ENCODE data around the gene PRR30. TPM values are rescaled to one million over a fixed set of nuclear protein-coding genes. Genes with fewer than 3 reads are reported as not detected.

PRR30 gene
- total and polyA plus RNA-seq, 2 experiments from 2014 or later: not detected

DNA sequence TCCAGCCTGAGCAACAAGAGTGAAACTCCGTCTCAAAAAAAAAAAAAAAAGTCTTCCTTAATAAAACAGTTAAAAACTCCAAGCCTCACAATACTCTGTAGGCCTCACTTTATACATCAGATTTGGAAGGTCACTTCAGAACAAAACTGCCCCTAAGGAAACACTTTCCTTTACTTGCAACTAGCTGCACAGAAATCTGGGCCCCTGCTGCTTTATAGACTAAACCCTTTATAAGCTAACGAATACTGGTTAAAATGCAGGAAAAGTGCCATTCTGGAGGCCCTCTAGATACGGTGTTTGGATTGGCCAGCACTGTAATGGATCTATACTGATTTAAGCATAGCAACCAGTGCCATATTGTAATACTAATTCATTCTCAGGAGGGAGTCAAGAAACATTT lies 14.1 kb downstream of the PRR30 start:
- H3K27me3 ChIP-seq (ENCODE audit: insufficient read depth): peaks cover 40% of the 10 kb centered on the region
- no peak overlapping the region for H3K27ac Mint-ChIP-seq
- H3K27ac ChIP-seq (ENCODE audit: low read depth): no peak overlapping the region
- DNase-seq (ENCODE audit: low spot score): no peak
- peaks cover 9% of the 10 kb centered on the region; the same call in 1 of the 2 replicates for H3K4me1 ChIP-seq (ENCODE audit: insufficient read depth)
- no peaks in the 10 kb centered on the region for H3K9me2 ChIP-seq (ENCODE audit: insufficient read depth)
- peaks cover 14% of the 10 kb centered on the region for H3K4me1 Mint-ChIP-seq
- no peaks in the 10 kb centered on the region; the same call in 1 of the 2 replicates for H3F3A ChIP-seq (replicated peaks; ENCODE audit: low read depth)
- H3K4me3 Mint-ChIP-seq: no peak overlapping the region
- no peaks in the 10 kb centered on the region for H3K79me2 ChIP-seq (replicated peaks; ENCODE audit: insufficient read depth)
- H3K36me3 ChIP-seq (ENCODE audit: insufficient read depth): no peaks in the 10 kb centered on the region
- H3K9me3 Mint-ChIP-seq: no peaks in the 10 kb centered on the region
- no peak for ATAC-seq
- TF ChIP-seq ZNF331 (CRISPR knock-in tag; IDR thresholded peaks at IDR 0.05; ENCODE audit: low read depth) (no peak), ETS1 (IDR thresholded peaks at IDR 0.05) (no peak), STAT1 (IDR thresholded peaks at IDR 0.05; ENCODE audit: unreplicated experiment) (no peak), POLR2AphosphoS5 (IDR thresholded peaks at IDR 0.05; ENCODE audit: low read depth) (no peak), EZH2 (IDR thresholded peaks at IDR 0.05; ENCODE audit: low read depth, unreplicated experiment) (no peak), JUNB (IDR thresholded peaks at IDR 0.05; ENCODE audit: unreplicated experiment) (no peak), CREB1 (CRISPR knock-in tag; IDR thresholded peaks at IDR 0.05; ENCODE audit: low read depth) (no peak), ZNF114 (CRISPR knock-in tag; IDR thresholded peaks at IDR 0.05) (no peak), NANOG (IDR thresholded peaks at IDR 0.05; ENCODE audit: borderline replicate concordance) (no peak), EZH2phosphoT487 (IDR thresholded peaks at IDR 0.05; ENCODE audit: unreplicated experiment) (no peak), CTCF (conservative IDR thresholded peaks at IDR 0.05; ENCODE audit: low read depth in 2 of 2) (no peak)
- TF ChIP-seq, protein P1, sequence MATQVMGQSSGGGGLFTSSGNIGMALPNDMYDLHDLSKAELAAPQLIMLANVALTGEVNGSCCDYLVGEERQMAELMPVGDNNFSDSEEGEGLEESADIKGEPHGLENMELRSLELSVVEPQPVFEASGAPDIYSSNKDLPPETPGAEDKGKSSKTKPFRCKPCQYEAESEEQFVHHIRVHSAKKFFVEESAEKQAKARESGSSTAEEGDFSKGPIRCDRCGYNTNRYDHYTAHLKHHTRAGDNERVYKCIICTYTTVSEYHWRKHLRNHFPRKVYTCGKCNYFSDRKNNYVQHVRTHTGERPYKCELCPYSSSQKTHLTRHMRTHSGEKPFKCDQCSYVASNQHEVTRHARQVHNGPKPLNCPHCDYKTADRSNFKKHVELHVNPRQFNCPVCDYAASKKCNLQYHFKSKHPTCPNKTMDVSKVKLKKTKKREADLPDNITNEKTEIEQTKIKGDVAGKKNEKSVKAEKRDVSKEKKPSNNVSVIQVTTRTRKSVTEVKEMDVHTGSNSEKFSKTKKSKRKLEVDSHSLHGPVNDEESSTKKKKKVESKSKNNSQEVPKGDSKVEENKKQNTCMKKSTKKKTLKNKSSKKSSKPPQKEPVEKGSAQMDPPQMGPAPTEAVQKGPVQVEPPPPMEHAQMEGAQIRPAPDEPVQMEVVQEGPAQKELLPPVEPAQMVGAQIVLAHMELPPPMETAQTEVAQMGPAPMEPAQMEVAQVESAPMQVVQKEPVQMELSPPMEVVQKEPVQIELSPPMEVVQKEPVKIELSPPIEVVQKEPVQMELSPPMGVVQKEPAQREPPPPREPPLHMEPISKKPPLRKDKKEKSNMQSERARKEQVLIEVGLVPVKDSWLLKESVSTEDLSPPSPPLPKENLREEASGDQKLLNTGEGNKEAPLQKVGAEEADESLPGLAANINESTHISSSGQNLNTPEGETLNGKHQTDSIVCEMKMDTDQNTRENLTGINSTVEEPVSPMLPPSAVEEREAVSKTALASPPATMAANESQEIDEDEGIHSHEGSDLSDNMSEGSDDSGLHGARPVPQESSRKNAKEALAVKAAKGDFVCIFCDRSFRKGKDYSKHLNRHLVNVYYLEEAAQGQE (IDR thresholded peaks at IDR 0.05; ENCODE audit: unreplicated experiment): no peak
- TF ChIP-seq, protein P2, sequence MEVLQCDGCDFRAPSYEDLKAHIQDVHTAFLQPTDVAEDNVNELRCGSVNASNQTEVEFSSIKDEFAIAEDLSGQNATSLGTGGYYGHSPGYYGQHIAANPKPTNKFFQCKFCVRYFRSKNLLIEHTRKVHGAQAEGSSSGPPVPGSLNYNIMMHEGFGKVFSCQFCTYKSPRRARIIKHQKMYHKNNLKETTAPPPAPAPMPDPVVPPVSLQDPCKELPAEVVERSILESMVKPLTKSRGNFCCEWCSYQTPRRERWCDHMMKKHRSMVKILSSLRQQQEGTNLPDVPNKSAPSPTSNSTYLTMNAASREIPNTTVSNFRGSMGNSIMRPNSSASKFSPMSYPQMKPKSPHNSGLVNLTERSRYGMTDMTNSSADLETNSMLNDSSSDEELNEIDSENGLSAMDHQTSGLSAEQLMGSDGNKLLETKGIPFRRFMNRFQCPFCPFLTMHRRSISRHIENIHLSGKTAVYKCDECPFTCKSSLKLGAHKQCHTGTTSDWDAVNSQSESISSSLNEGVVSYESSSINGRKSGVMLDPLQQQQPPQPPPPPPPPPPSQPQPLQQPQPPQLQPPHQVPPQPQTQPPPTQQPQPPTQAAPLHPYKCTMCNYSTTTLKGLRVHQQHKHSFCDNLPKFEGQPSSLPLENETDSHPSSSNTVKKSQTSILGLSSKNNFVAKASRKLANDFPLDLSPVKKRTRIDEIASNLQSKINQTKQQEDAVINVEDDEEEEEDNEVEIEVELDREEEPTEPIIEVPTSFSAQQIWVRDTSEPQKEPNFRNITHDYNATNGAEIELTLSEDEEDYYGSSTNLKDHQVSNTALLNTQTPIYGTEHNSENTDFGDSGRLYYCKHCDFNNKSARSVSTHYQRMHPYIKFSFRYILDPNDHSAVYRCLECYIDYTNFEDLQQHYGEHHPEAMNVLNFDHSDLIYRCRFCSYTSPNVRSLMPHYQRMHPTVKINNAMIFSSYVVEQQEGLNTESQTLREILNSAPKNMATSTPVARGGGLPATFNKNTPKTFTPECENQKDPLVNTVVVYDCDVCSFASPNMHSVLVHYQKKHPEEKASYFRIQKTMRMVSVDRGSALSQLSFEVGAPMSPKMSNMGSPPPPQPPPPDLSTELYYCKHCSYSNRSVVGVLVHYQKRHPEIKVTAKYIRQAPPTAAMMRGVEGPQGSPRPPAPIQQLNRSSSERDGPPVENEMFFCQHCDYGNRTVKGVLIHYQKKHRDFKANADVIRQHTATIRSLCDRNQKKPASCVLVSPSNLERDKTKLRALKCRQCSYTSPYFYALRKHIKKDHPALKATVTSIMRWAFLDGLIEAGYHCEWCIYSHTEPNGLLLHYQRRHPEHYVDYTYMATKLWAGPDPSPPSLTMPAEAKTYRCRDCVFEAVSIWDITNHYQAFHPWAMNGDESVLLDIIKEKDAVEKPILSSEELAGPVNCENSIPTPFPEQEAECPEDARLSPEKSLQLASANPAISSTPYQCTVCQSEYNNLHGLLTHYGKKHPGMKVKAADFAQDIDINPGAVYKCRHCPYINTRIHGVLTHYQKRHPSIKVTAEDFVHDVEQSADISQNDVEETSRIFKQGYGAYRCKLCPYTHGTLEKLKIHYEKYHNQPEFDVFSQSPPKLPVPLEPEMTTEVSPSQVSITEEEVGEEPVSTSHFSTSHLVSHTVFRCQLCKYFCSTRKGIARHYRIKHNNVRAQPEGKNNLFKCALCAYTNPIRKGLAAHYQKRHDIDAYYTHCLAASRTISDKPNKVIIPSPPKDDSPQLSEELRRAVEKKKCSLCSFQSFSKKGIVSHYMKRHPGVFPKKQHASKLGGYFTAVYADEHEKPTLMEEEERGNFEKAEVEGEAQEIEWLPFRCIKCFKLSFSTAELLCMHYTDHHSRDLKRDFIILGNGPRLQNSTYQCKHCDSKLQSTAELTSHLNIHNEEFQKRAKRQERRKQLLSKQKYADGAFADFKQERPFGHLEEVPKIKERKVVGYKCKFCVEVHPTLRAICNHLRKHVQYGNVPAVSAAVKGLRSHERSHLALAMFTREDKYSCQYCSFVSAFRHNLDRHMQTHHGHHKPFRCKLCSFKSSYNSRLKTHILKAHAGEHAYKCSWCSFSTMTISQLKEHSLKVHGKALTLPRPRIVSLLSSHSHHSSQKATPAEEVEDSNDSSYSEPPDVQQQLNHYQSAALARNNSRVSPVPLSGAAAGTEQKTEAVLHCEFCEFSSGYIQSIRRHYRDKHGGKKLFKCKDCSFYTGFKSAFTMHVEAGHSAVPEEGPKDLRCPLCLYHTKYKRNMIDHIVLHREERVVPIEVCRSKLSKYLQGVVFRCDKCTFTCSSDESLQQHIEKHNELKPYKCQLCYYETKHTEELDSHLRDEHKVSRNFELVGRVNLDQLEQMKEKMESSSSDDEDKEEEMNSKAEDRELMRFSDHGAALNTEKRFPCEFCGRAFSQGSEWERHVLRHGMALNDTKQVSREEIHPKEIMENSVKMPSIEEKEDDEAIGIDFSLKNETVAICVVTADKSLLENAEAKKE (CRISPR knock-in tag; IDR thresholded peaks at IDR 0.05): no peak
- H3K4me3 ChIP-seq: no peak overlapping the region
- peaks cover 1% of the 10 kb centered on the region; the same call in 2 of the 3 replicates for H3K36me3 Mint-ChIP-seq (ENCODE audit: low read depth)
- H3K27me3 Mint-ChIP-seq (ENCODE audit: insufficient read depth, low read depth, poor library complexity): peaks cover 32% of the 10 kb centered on the region
- no peak overlapping the region for H3K4me2 ChIP-seq
- no peak overlapping the region for H2AFZ ChIP-seq
- no peaks in the 10 kb centered on the region; the same call in 1 of the 2 replicates for H4K20me1 ChIP-seq (replicated peaks; ENCODE audit: insufficient read depth)
